DMS153 treated with DMSO at 0.1 percent for 48 hours (cell line): ENCODE measurements around the gene ZMIZ1.

ENCODE experiments used
- DNase-seq: peaks from one replicate; lab custom pipeline; 2025; ENCODE audit not compliant: unreplicated experiment; lab: John Stamatoyannopoulos, UW

Gene ZMIZ1

DNA sequence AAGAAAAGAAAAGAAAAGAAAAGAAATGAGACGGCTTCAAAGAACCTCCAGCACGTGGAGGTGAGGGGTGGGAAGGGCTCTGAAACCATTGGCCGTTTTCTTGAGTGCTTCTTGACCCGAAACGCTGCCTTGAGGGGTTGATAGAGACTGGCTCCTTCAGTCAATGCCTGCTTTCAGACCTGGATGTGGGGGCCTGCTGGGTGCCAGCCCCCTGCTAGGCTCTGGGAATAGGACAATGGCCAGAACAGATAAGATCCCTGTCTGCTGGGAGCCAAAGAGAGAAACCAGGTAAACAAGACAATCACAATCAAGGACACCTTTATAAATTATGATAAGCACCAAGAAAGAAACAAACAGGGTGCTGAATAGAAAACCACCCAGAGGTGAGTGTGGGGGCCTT is 27.7 kb downstream of the ZMIZ1 start:
- no peak for DNase-seq

GRCh38 chr10:79097021-79097872 is 28.5 kb downstream of the ZMIZ1 start:
- no peak for DNase-seq

- no peak for DNase-seq
Measured at GRCh38 chr10:79098061-79098460, 29.3 kb downstream of the ZMIZ1 start.

- no peak for DNase-seq
Measured at GRCh38 chr10:79098596-79099015, 29.8 kb downstream of the ZMIZ1 start.

- DNase-seq, result no peak
Measured at GRCh38 chr10:79099898-79100448, 31.2 kb downstream of the ZMIZ1 start.

DNA sequence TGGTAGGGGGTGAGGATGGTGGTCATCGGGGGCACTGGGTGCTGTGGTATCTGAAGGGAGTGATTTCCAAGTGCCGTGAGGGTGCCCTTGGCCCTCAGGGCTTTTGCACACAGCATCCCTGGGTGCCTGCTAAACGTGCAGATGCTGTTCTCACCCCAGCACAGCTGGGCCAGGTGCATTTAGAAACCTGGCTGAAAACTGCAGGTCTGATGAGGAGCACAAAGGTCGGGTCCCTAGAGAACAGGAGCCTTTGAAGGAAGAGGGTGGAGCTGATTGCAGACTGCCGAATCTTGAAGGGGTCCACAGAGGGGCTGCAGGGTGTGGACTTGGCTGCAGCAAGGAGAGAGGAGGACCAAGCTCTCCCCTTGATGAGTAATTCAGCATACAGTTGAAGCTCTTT is 32.0 kb downstream of the ZMIZ1 start:
- no peak for DNase-seq

DNA sequence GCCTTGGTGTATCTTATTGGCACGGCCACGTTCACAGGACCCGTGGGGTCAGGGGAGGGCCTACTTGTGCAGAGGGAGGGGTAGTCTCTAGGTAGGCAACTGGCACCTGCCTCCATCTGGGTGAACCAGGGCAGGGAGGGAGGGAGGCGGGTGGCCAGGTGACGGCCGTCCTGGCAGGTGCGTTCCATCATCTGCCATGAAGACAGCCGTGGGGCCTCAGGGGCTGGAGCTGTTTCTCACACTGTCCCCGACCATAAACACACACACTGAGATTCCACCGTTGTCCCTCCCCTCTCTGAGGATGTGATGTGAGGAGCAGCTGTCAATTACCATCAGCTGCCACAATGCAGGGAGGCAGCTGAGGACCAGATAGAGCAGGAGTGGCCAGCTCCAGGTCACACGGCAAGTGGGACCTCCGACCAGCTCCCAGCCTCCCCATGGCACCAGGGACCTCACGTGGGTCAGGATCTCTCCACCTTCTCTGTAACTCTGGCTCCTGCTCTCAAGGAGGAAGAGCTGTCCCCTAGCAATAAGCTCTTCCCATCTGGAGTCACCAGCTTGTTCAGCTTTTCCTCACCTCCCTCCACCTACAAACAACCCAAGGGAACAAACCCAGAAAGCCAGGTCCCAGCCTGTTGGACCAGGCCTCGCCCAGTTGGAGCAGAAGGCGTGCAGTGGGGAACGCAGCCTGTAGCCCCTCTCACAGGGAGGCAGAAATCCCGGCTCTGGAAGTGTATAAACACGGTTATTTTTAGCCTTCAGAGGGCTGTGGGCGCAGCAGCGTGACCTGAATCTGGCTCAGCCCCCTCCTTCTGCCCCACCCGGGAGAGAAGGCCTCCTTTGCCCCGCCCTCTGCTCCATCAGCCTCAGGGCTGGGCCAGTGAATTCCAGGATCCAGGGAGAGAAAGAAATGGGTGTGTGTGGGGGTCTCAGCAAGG is 33.1 kb downstream of the ZMIZ1 start:
- no peak for DNase-seq

- no peak for DNase-seq
Measured at GRCh38 chr10:79102498-79102874, 33.7 kb downstream of the ZMIZ1 start.

GRCh38 chr10:79103129-79103528 is 34.4 kb downstream of the ZMIZ1 start:
- no peak for DNase-seq

- no peak for DNase-seq
Measured at GRCh38 chr10:79103585-79103984, 34.8 kb downstream of the ZMIZ1 start.

GRCh38 chr10:79105150-79105739 is 36.5 kb downstream of the ZMIZ1 start:
- DNase-seq, result no peak

DNA sequence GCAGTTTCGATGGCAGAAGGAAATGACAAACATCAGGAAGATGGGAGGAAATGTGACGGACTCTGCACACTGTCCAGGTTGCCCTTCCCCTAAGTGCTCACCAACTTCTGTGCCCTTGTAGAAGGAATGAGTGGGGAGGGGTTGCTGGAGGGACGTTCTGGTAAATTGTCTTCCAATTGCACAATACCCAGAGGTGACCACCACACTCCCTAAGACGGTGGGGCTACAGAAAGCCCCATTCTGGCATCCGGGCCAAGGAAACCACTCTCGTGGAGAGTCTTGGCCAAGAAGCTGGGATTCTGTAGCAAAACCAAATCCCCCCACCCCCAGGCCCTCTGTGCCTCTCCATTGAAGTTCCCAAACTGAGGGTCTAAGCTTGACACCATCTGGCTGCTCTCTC is 37.1 kb downstream of the ZMIZ1 start:
- no peak for DNase-seq

DNA sequence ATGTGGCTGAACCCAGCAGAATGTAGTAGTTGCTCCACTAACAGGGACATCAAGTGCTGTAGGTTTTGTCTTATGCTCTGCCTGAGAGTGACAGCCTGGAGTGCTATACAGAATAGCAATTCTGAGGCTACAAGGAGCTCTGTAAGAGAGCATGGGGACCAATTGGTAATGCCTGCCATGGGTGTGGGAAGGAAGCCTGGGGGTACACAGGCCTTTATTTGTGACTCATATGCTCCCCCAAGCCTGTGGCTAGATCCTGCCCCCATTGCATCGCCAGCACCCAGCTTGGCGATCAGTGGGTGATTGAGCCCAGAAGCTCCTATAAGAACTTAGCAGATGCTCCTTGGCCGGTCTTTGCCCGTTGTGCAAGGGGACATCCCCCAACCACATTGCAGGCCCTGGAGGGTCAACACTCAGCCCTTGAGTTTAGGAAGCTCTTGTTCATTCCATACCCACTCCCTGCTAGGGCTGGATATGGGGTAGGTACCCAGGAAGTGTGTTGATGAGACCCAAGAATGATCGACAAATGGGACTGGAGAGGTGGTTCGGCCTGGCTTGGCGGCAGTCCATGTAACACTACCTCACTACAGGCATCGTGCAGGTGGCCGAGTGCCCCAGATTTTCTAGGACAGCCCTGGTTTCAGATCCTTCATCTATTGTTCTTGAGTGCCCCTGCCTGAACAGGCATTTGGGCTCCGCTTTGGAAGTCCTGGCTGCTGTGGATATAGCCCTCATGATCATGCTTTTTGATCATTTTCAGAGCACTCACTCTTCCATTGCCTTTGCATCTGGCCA is 37.7 kb downstream of the ZMIZ1 start:
- DNase-seq, result no peak

DNA sequence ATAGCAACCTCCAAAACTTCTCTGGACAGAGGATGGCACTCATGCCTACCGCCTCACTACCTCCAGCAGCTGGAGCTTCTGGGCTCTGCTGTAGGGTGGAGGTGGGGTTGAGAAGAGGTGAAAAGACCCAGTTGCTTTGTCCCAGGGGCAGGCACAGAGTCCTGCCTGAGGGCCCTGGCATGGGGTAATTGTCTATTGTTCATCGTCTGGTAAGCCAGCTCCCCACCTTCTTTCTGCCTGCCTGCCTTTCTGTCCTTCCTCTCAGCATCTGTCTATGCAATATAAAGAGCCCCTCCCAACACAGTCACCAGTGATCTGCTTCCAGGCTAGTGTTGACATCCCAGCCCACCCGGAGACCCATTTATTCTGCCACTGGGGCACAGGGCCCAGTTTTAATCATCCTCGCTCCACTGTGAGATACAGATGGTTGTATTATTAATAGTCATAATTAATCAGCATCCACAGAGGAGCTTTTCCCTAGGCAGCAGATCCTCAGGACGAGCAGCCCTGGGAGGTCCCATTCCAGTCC is 39.0 kb downstream of the ZMIZ1 start:
- no peak for DNase-seq

- no peak for DNase-seq
Measured at GRCh38 chr10:79108728-79109127, 40.0 kb downstream of the ZMIZ1 start.

GRCh38 chr10:79111427-79111826 is 42.7 kb downstream of the ZMIZ1 start:
- no peak for DNase-seq

- DNase-seq, result no peak
Measured at GRCh38 chr10:79111846-79112614, 43.3 kb downstream of the ZMIZ1 start.

- no peak for DNase-seq
Measured at GRCh38 chr10:79112881-79113431, 44.2 kb downstream of the ZMIZ1 start.

DNA sequence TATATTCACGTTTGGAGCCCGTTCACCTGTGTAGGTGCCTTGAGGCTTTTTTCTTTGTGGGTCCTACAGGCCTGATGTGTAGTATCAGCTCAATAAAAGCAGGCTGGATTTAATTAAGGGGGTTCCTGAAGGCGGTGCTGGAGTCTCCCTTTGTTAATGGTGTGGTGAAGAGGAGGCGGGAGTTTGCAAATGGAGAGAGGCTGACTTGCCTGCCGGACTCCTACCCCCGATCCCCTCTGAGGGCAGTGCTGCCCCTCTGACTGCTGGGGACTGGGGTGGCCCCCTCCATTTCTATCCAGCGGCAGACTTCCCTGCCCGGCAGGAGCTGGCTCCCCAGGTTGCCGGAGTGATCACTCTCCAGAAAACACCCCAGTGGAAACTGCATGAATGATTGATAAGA is 45.1 kb downstream of the ZMIZ1 start:
- DNase-seq, result no peak
